CD14-positive monocyte (primary cell): ENCODE measurements around the gene SLC6A11. TPM values are rescaled to one million over a fixed set of nuclear protein-coding genes. Genes with fewer than 3 reads are reported as not detected.

ENCODE experiments used
- DNase-seq, 3 donors: peaks; one replicate each; pipeline ENCODE4 v3.0.0-alpha.2; 2011 to 2022
- H2AFZ ChIP-seq: 2 replicates; pipeline ENCODE4 v1.6.0; 2012; ENCODE audit warnings: mild to moderate bottlenecking, low read depth, low read length, inconsistent platforms; ENCODE audit not compliant: insufficient read depth, poor library complexity, severe bottlenecking
- H3K27ac ChIP-seq, 2 donors: 1 replicate in 1 of 2; 2 replicates in 1 of 2; pipeline ENCODE4 v1.5.1; 2012 to 2013; ENCODE audit warnings: low read length in 2 of 2, control low read depth in 1 of 2, inconsistent platforms in 1 of 2, low read depth in 1 of 2, mild to moderate bottlenecking in 1 of 2
- H3K27me3 ChIP-seq, 2 donors: one replicate each; pipeline versions ENCODE4 v1.6.0 to v1.6.1; 2011 to 2013; ENCODE audit warnings: low read length in 2 of 2; ENCODE audit not compliant: control insufficient read depth in 2 of 2, insufficient read depth in 2 of 2
- H3K36me3 ChIP-seq, 2 donors: replicated peaks in 1 of 2; 1 replicate in 1 of 2; 2 replicates in 1 of 2; pipeline versions ENCODE4 v1.5.1 to v1.6.1; 2012 to 2013; ENCODE audit warnings: low read length in 2 of 2, control low read depth in 1 of 2, inconsistent platforms in 1 of 2, mild to moderate bottlenecking in 1 of 2; ENCODE audit not compliant: insufficient read depth in 2 of 2, control insufficient read depth in 1 of 2
- H3K4me1 ChIP-seq, 2 donors: 1 replicate in 1 of 2; 2 replicates in 1 of 2; pipeline versions ENCODE4 v1.5.1 to v1.6.1; 2012 to 2013; ENCODE audit warnings: low read length in 2 of 2, control low read depth in 1 of 2, inconsistent platforms in 1 of 2, mild to moderate bottlenecking in 1 of 2, moderate library complexity in 1 of 2; ENCODE audit not compliant: insufficient read depth in 2 of 2, control insufficient read depth in 1 of 2
- H3K4me2 ChIP-seq: replicated peaks from 2 replicates; pipeline ENCODE3; 2012; ENCODE audit warnings: low read length, moderate library complexity, mild to moderate bottlenecking; ENCODE audit not compliant: poor library complexity, severe bottlenecking; ENCODE audit errors: extremely low read depth
- H3K4me3 ChIP-seq, 3 experiments: fragments of 200-600 bp in 1 of 3; sonication (generic) in 1 of 3; replicated peaks in 1 of 3; 1 replicate in 2 of 3; 2 replicates in 1 of 3; pipeline ENCODE4 v1.5.1; 2011 to 2013; ENCODE audit warnings: low read length in 3 of 3, mild to moderate bottlenecking in 3 of 3, control low read depth in 2 of 3, low read depth in 2 of 3, inconsistent platforms in 1 of 3, moderate library complexity in 1 of 3
- H3K79me2 ChIP-seq: 2 replicates; pipeline ENCODE4 v1.6.0; 2012; ENCODE audit warnings: mild to moderate bottlenecking, control low read depth, inconsistent platforms, low read length, moderate library complexity; ENCODE audit not compliant: insufficient read depth
- H3K9ac ChIP-seq: 2 replicates; pipeline ENCODE4 v1.6.0; 2017; ENCODE audit warnings: low read length, mild to moderate bottlenecking; ENCODE audit not compliant: insufficient read depth, poor library complexity, severe bottlenecking
- H3K9me3 ChIP-seq, 2 donors: replicated peaks in 1 of 2; 1 replicate in 1 of 2; 2 replicates in 1 of 2; pipeline versions ENCODE4 v1.5.1 to v1.6.1; 2012 to 2013; ENCODE audit warnings: low read length in 2 of 2, control low read depth in 1 of 2; ENCODE audit not compliant: control insufficient read depth in 1 of 2, insufficient read depth in 1 of 2
- H4K20me1 ChIP-seq: 2 replicates; pipeline ENCODE4 v1.6.0; 2012; ENCODE audit warnings: mild to moderate bottlenecking, low read length, control low read depth, moderate library complexity; ENCODE audit not compliant: insufficient read depth
- H3K27ac Mint-ChIP-seq, 7 donors: one replicate each; pipeline ENCODE4 v1.8.0; 2020; ENCODE audit warnings: mild to moderate bottlenecking in 7 of 7, mixed read lengths in 7 of 7, moderate library complexity in 6 of 7, inconsistent platforms in 2 of 7
- H3K27me3 Mint-ChIP-seq, 3 donors: one replicate each; pipeline ENCODE4 v1.8.0; 2021 to 2022; ENCODE audit warnings: low read depth in 3 of 3, mild to moderate bottlenecking in 3 of 3, mixed read lengths in 3 of 3, moderate library complexity in 3 of 3, inconsistent platforms in 1 of 3
- H3K36me3 Mint-ChIP-seq, 2 donors: one replicate each; pipeline ENCODE4 v1.8.0; 2020; ENCODE audit warnings: mixed read lengths in 2 of 2, inconsistent platforms in 1 of 2, mild to moderate bottlenecking in 1 of 2
- H3K4me1 Mint-ChIP-seq: one replicate; pipeline ENCODE4 v1.8.0; 2020; ENCODE audit warnings: mild to moderate bottlenecking, mixed read lengths
- H3K4me3 Mint-ChIP-seq, 2 donors: one replicate each; pipeline ENCODE4 v1.8.0; 2020; ENCODE audit warnings: mild to moderate bottlenecking in 2 of 2, mixed read lengths in 2 of 2, moderate library complexity in 1 of 2
- H3K9me3 Mint-ChIP-seq, 7 donors: one replicate each; pipeline ENCODE4 v1.8.0; 2020 to 2022; ENCODE audit warnings: mixed read lengths in 7 of 7, mild to moderate bottlenecking in 6 of 7, moderate library complexity in 6 of 7, inconsistent platforms in 2 of 7
- WGBS: methylation state at CpG from one replicate; pipeline ENCODE4 v1.1.5; 2013; ENCODE audit warnings: missing lambda C conversion rate; ENCODE audit not compliant: insufficient coverage; 5-methylcytosine and 5-hydroxymethylcytosine counted together
- intact Hi-C, 2 donors: fragments of 100-400 bp; cut with micrococcal nuclease; formaldehyde crosslinking; loops; one replicate each; pipeline versions ENCODE4 v1.15.0 to v1.15.1; 2023
- polyA plus RNA-seq, 3 donors: library from polyadenylated mRNA; depleted of rRNA in 1 of 3; unstranded in 2 of 3; stranded (reverse) in 1 of 3; fragments of 300-500 nt in 2 of 3; fragments of >200 nt in 1 of 3; fragmentation: Illumina TruSeq in 2 of 3; gene quantifications; 1 replicate in 2 of 3; 2 replicates in 1 of 3; pipeline ENCODE4 v1.2.3, GENCODE V29; 2012 to 2021
- TF ChIP-seq, protein P1 (sequence below): fragments of 200-600 bp; IDR thresholded peaks from one replicate; pipeline ENCODE4 v1.8.0; 2022; ENCODE audit warnings: antibody characterized with exemption, mild to moderate bottlenecking

Gene SLC6A11
- polyA plus RNA-seq, 3 donors: not detected

DNA sequence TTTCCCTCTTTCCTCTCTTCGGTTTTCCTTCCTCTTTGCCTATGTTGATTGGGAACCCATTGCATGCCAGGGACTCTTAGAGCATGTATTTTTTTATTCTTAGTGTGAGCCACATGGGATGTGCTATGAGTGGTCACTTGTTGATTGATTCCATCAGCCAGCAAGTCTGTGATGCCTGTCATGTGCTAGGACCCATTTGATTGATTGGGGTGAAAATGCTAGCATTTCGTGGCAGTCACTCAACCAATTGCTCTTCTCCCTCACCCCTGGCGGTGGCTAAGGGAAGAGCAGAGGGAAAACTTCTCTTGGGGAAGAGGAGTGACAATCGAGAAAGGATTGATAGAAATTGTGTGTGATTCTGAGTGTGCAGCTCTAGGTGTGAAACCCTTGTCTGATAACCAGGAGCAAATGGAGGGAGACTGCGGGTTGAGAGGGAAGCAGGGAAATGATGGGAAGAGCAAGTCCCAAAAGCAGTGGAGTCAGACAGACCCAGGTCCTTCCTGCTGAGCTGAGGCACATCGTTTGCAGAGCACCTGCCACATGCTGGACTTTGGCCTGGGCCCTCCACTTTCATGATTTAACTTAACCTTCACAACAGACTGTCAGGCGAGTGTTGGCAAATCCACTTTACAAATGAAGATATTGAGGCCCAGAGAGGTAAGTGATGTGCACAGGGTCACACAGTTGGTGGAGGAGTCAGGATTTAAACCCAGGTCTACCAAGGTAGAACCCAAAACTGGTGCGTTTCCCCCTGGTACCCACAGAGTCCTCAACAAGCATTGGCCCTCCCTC, 40.0 kb downstream of the SLC6A11 start:
- Histone ChIP-seq H3K27ac (no peak overlapping the region), H3K4me1 (no peaks in the 10 kb centered on the region), H2AFZ (no peak overlapping the region), H3K4me2 (no peak overlapping the region), H3K9me3 (no peaks in the 10 kb centered on the region), H3K79me2 (no peaks in the 10 kb centered on the region), H3K36me3 (no peaks in the 10 kb centered on the region), H3K4me3 (no peak overlapping the region), H4K20me1 (no peaks in the 10 kb centered on the region), H3K9ac (no peak overlapping the region), H3K27me3 (no peaks in the 10 kb centered on the region)
- TF ChIP-seq, protein P1, sequence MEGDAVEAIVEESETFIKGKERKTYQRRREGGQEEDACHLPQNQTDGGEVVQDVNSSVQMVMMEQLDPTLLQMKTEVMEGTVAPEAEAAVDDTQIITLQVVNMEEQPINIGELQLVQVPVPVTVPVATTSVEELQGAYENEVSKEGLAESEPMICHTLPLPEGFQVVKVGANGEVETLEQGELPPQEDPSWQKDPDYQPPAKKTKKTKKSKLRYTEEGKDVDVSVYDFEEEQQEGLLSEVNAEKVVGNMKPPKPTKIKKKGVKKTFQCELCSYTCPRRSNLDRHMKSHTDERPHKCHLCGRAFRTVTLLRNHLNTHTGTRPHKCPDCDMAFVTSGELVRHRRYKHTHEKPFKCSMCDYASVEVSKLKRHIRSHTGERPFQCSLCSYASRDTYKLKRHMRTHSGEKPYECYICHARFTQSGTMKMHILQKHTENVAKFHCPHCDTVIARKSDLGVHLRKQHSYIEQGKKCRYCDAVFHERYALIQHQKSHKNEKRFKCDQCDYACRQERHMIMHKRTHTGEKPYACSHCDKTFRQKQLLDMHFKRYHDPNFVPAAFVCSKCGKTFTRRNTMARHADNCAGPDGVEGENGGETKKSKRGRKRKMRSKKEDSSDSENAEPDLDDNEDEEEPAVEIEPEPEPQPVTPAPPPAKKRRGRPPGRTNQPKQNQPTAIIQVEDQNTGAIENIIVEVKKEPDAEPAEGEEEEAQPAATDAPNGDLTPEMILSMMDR: peak; percentile 14
- no peaks in the 10 kb centered on the region for H3K4me1 Mint-ChIP-seq
- H3K9me3 Mint-ChIP-seq: peaks cover 0 to 7% (median 2%) of the 10 kb centered on the region in 7 donors
- DNase-seq: no peak
- peaks cover 2 to 6% (median 3%) of the 10 kb centered on the region in 3 donors for H3K27me3 Mint-ChIP-seq
- H3K4me3 Mint-ChIP-seq: no peak overlapping the region
- H3K27ac Mint-ChIP-seq: no peak overlapping the region
- WGBS: 60% methylated on average over 2 of the region's 8 CpGs
- H3K36me3 Mint-ChIP-seq: no peaks in the 10 kb centered on the region
- intact Hi-C loops: no loop called here

DNA sequence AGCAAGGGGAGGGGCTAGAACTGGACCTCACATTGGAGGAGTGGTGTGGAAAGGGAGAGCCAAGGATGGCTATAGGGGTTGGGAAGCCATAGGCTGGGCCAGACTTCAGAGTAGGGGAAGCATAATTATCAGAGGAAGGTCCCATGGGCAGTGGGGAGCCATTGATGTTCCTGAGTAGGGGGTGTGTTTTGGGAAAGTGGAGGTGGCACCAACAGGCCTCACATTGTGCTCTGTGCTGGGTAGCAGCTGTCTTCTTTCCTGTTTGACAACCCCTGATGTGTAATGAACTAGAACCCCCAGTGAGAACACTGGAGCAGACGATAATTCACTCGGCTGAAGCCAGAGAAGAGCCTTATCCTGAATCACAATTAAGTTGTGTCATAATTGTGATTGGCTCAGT, 41.2 kb downstream of the SLC6A11 start:
- no CpG with 5 or more reads among the region's 2 CpGs for WGBS
- TF ChIP-seq, protein P1: no peak
- Histone ChIP-seq H2AFZ (no peak overlapping the region), H4K20me1 (no peaks in the 10 kb centered on the region), H3K27ac (no peak overlapping the region), H3K9ac (no peak overlapping the region), H3K9me3 (no peaks in the 10 kb centered on the region), H3K36me3 (no peaks in the 10 kb centered on the region), H3K27me3 (no peaks in the 10 kb centered on the region), H3K4me2 (no peak overlapping the region), H3K4me1 (no peaks in the 10 kb centered on the region), H3K79me2 (no peaks in the 10 kb centered on the region), H3K4me3 (no peak overlapping the region)
- Mint-ChIP-seq H3K4me3 (no peak overlapping the region), H3K9me3 (peaks cover 0 to 7% (median 2%) of the 10 kb centered on the region in 7 donors), H3K36me3 (no peaks in the 10 kb centered on the region), H3K4me1 (no peaks in the 10 kb centered on the region), H3K27me3 (peaks cover 2 to 6% (median 2%) of the 10 kb centered on the region in 3 donors), H3K27ac (no peak overlapping the region)
- intact Hi-C loops: no loop called here
- no peak for DNase-seq
